ENCODE results near the gene EIF4H.

EIF4H gene

GRCh38 chr7:74138945-74139843, 35.0 kb upstream of the EIF4H start:
- no peak for DNase-seq (ENCODE audit: low spot score)
- TF ChIP-seq CTCF (IDR thresholded peaks at IDR 0.05; ENCODE audit: borderline replicate concordance, control extremely low read depth, extremely low read depth, insufficient read depth, missing control alignments), result no peak
- in situ Hi-C loops (cut with MboI; ENCODE audit: low sequenced_read_pairs, unreplicated experiment), result no loop called here

GRCh38 chr7:74141705-74142104, 32.5 kb upstream of the EIF4H start:
- in situ Hi-C loops (cut with MboI; ENCODE audit: low sequenced_read_pairs, unreplicated experiment), result no loop called here

GRCh38 chr7:74143383-74143782, 30.8 kb upstream of the EIF4H start:
- no peak for TF ChIP-seq CTCF (IDR thresholded peaks at IDR 0.05; ENCODE audit: borderline replicate concordance, control extremely low read depth, extremely low read depth, insufficient read depth, missing control alignments)
- no peak for DNase-seq (ENCODE audit: low spot score)
- in situ Hi-C loops (cut with MboI; ENCODE audit: low sequenced_read_pairs, unreplicated experiment), result no loop called here

More at GRCh38 chr7:74141705-74142104, 32.5 kb upstream of the EIF4H start:
- TF ChIP-seq CTCF (IDR thresholded peaks at IDR 0.05; ENCODE audit: borderline replicate concordance, control extremely low read depth, extremely low read depth, insufficient read depth, missing control alignments), result no peak
- DNase-seq (ENCODE audit: low spot score), result no peak

- in situ Hi-C loops (cut with MboI; ENCODE audit: low sequenced_read_pairs, unreplicated experiment), result no loop called here
- DNase-seq (ENCODE audit: low spot score), result no peak
- no peak for TF ChIP-seq CTCF (IDR thresholded peaks at IDR 0.05; ENCODE audit: borderline replicate concordance, control extremely low read depth, extremely low read depth, insufficient read depth, missing control alignments)
Measured at GRCh38 chr7:74148491-74148890, 25.7 kb upstream of the EIF4H start.

- TF ChIP-seq CTCF (IDR thresholded peaks at IDR 0.05; ENCODE audit: borderline replicate concordance, control extremely low read depth, extremely low read depth, insufficient read depth, missing control alignments), result no peak
- DNase-seq (ENCODE audit: low spot score), result no peak
- in situ Hi-C loops (cut with MboI; ENCODE audit: low sequenced_read_pairs, unreplicated experiment), result no loop called here
Measured at GRCh38 chr7:74149071-74149470, 25.1 kb upstream of the EIF4H start.

GRCh38 chr7:74149603-74150002, 24.6 kb upstream of the EIF4H start:
- DNase-seq (ENCODE audit: low spot score), result no peak
- in situ Hi-C loops (cut with MboI; ENCODE audit: low sequenced_read_pairs, unreplicated experiment), result no loop called here
- no peak for TF ChIP-seq CTCF (IDR thresholded peaks at IDR 0.05; ENCODE audit: borderline replicate concordance, control extremely low read depth, extremely low read depth, insufficient read depth, missing control alignments)
